HG02798 (cell line): ENCODE data around the gene WDR64.
"Not testable (repeated sequence)": the region's sequence is repeated elsewhere in the genome, so short reads cannot be mapped to it uniquely, and the experiment has no call there.

Experiments used
- ATAC-seq: cut with Tn5 transposase; IDR thresholded peaks from one replicate; pipeline ENCODE4 v1.9.1; 2021; ENCODE audit warnings: mild to moderate bottlenecking; ENCODE audit not compliant: unreplicated experiment, poor library complexity

Gene WDR64

DNA sequence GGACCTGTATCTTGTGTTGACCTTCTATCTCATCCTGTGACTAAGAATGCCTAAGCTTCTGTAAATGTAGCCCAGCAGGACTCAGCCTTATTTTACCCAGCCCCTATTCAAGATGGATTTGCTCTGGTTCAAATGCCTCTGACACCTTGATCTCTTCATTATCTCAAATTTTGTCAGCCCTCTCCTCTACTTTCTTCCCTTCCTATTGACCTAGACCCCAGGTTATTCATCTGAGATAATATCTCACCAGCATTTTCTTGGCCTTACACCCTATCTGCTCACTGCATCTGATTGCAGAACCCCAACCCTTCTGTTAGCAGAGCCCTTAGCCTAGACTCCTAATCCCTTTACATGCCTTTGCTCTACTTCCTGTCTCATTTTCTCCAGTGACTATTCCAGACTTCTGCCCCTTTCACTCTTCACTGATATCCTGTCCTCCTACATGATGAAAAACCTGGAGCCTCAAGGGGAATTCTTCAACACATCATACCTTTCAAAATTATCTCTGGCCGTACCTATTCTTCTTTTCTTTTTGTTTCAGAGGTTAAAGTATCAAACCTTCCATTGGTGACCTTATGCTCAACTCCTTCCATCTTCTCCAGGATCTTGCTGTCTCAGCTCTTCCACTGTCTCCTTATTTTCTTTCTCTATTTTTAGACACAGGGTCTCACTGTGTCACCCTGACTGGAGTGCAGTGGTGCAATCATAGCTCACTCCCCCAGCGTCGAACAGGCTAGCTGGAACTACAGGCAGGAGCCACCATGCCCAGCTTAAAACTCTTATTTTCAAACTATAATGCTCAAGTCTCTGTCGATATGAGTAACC lies 44.9 kb downstream of the WDR64 start:
- no peak for ATAC-seq

- no peak for ATAC-seq
These were observed 45.5 kb downstream of the WDR64 start for GRCh38 chr1:241697640-241698018.

GRCh38 chr1:241698177-241698576 lies 46.1 kb downstream of the WDR64 start:
- ATAC-seq = no peak

DNA sequence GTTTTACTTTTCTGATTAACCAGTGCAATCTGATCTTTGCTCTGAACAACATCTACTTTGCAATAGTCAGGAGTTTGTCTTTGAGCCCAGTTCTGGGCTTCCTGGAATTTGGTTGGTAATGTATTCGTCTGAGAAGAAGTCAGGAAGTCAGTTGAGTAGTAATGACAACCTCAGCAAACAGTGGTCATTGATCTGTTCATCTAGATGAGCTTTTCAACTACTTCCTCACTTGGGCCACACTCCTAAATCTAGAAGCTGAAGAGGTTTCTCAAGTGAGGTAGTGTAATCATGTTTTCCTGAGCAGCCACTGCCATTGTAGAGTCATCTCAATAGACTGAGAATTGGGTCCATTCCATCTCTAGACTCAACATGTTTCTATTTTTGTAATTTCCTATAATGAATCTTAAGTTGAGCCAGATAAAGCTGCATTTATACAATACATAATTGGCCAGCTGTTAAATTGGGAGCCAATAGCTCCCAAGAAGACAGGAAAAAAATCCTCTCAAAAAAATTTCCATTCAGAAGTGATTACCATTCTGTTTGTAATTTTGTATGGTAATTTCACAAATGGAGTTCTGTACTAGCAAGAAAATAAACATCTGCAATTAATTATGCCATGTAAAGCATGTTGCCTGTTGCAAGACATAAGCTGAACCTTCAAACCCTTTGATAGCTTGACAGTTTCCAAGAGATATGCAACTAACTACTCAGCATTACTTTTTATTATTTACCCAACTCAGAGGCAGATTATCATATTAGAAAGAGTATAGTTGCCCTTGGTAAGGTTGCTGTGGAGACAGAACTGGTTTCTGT lies 49.6 kb downstream of the WDR64 start:
- no peak for ATAC-seq

DNA sequence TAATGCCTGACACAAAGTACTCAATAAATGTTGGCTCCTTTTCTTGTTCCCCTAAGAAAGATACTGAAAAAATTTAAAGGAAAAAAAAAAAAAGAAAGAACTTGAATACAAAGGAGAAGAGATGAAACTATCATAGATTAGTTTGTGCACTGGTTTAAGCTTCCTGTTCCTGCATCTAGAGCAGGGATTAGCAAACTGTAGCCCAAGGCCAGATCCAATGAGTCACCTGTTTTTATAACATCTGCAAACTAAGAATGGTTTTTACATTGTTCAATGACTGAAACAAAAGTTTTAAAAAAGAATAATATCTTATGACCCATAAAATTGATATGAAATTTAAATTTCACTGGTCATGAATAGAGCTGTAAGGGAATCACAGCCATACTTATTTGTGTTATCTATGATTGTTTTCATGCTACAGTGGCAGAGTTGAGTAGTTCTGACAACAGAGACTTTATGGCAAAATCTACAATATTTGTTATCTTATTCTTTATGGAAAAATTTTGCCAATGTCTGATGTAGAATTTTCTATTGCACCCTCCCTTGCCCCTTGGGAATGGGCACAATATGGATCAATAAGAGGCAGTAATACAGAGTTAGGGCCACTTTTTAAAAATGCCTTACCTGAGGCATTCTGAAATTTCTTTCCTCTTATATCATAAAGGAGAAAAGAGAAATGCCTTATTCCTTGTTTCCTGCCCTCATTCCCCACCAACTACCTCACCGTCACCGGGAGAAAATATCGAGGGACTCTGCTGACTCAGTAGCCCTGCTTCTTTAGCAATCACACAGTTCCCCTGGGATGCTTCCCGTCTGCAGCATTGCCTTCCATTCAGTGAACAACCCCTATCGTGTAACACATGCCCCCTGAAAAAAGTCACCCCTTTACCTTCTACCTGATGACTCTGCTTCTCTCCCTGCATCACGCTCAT lies 50.6 kb downstream of the WDR64 start:
- ATAC-seq = no peak

GRCh38 chr1:241703739-241704138 lies 51.7 kb downstream of the WDR64 start:
- not testable (repeated sequence) for ATAC-seq

DNA sequence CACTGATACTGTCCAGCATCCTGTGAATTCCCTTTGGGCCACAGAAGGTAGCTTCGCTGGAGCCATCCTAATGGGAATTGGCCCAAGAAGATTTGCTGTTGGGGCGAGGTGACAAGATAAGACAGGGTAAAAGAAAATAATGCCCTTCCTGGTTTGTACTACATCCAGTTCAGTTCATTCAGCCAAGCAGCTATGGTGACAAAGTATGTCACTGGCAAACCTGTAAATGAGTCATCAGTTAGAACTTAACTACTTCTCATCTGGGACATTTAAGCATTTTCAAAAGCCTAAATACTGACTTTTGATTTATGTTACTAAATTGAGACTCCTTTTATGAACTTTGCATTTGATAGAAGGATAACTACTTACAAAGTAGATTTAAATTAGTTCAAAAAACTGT lies 54.2 kb downstream of the WDR64 start:
- no peak for ATAC-seq

GRCh38 chr1:241706967-241707366 lies 54.9 kb downstream of the WDR64 start:
- no peak for ATAC-seq

GRCh38 chr1:241707442-241707841 lies 55.4 kb downstream of the WDR64 start:
- ATAC-seq = no peak

DNA sequence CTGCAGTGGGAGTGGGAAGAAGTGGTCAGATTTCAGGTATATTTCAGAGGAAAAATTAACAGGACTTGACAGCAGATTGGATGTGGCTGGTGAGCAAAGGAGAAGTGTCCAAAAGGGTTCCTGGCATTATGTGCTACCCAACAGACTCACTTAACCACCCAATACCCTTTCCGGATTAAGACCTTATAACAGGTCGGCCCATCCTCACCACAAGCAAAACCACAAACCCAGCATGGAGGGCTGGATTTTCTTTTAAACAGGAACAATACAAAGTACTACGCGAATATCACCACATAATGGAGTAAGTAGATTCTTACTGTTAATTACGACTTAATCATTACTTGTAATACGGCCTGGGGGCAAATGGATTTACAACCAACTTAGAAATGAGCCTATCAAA lies 59.2 kb downstream of the WDR64 start:
- no peak for ATAC-seq

GRCh38 chr1:241713316-241713715 lies 61.2 kb downstream of the WDR64 start:
- no peak for ATAC-seq

DNA sequence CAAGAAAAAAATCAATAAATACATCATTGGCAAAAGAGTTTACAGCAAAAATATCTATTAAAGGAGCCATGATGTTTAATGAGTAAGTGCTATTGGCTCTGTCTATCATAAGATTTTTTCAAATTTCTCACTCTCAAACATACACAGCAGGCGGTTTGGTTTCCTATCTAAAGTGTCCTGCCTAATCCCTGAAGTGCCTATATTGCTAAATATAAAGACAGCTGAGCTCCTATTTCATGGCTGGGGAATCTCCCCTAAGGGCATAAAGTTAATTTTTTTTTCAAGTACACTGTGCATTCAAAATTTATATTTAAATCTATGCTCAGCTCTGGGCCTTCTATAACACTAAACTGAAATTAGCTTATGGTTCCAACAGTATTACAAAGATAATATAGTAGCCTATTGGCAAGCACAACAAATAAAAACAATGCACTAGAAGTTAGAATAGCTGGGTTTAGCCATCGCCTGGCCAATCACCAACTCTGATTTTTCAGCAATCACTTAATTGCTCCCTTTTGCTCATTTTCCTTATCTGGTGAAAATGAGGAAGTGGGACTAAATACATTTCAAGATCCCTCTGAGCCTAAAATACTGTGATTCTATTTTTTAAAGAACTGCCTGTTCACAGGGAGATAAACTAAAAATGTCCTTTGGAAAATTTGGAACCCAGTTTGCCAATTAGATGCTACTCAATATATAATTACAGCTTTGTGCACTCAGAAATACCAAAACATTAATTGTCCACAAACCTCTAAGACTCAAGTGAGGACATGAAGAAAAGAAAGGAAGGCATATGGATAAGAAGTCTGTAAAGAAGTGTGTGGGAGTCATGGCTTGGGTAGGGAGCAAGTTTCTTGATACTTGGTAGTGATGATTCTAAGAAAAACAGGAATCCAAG lies 62.5 kb downstream of the WDR64 start:
- ATAC-seq = no peak

DNA sequence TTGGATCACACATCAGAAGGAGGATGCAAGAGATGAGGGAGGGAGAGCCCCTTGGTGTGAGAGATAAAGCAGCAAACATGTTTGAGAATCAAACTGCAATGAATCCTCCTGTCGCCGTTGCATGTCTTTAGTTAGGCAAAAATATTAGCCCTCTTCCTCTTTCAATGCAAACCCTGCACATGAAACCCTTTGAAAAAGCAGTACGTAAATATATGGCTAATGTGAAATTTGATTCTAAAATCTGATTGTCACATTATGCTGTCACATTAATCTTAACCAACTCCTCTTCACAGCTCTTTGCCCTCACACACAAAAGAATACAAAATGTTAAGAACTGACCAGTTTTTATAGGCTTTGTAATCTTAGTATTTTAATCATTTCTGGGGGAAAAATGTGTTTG lies 63.4 kb downstream of the WDR64 start:
- ATAC-seq = no peak

GRCh38 chr1:241715956-241716355 lies 63.9 kb downstream of the WDR64 start:
- no peak for ATAC-seq

DNA sequence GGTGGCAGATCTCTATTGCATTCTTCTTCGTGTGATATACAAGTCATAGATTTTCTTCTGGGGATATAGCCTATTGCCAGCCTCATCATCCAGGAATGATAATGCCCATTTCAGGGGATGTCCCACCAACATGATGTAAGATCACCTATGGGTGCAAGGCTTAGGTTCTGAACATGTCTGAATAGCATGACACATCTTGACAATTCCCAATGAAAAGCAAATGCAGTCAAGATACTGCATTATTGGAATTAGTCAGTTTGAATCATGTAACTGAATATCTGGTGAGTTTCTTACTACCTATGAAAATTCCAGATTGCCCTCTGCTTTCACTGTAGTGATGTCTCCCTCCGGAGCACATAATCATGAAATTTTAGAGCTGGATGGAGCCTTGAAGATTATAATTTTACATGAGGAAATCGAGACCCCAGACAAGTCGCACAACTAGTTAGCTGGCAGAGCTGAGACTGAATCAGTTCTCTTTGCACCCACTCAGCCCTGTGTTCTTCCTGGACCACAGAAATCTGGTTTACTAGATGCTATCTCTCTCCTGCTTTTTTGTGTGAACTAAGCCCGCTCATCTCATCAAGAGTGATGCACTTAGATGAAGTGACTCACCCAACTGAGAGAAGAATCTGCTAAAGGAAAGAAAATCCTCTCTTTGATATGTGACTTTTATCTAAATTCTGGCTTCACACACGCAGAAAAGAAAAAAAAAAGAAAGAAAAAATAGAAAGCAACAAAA lies 65.0 kb downstream of the WDR64 start:
- no peak for ATAC-seq

DNA sequence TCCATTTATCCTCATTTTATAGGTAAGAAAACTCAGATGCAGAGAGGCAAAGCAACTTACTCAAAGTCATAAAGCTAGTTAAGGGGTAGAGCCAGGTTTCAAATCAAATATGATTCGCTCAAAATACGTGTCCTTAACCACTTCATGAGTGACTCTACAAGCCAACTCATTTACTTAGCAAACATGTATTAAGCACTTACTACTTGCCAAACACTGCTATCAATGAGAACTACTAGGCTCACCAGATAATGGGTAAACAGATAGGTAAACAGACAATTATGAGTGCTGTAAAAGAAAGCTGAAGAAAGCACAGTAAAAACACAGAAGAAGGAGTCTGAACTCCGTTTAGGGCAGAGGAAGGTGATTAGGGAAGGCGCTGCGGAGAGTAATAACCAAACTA lies 65.9 kb downstream of the WDR64 start:
- ATAC-seq = no peak

- ATAC-seq = no peak
These were observed 68.9 kb downstream of the WDR64 start for GRCh38 chr1:241721011-241721410.

DNA sequence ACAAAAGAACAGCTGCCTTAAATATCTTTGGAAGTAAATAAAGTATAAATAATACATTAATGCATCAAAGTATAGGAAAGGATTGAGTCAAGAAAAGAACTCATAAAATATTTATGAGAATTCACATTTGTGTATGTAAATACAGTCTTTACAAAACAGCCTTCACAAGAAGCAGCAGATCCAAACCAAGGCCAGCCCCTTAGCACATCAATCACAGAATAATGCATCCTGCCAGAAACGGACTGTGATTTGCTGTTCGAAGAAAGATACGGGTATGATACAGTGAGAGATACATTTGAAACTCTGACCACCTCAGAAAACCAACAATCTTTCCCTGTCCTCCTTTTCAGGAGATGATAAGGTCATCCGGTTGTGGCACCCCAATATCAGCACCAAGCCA lies 70.9 kb downstream of the WDR64 start:
- no peak for ATAC-seq
